Superior temporal gyrus (tissue), 1 donor: ENCODE measurements around the gene DGCR8.
A peak's percentile ranks its signal among the peaks of the same experiment; 100 is the strongest.

Experiments used
- DNase-seq: peaks from one replicate; pipeline ENCODE4 v3.0.0-alpha.2; 2016; ENCODE audit errors: extremely low spot score

The DGCR8 gene

GRCh38 chr22:20089977-20090729 is 10.1 kb downstream of the DGCR8 start:
- no peak for DNase-seq

GRCh38 chr22:20090730-20091240 is 10.7 kb downstream of the DGCR8 start:
- DNase-seq: no peak

GRCh38 chr22:20091690-20092476 is 11.8 kb downstream of the DGCR8 start:
- DNase-seq: no peak

- DNase-seq: no peak
Observed at GRCh38 chr22:20092477-20092854, 12.4 kb downstream of the DGCR8 start.

GRCh38 chr22:20093418-20094196 is 13.6 kb downstream of the DGCR8 start:
- DNase-seq: peak; percentile 29

- DNase-seq: no peak
Observed at GRCh38 chr22:20094197-20094807, 14.3 kb downstream of the DGCR8 start.

- DNase-seq: no peak
Observed at GRCh38 chr22:20095521-20095920, 15.5 kb downstream of the DGCR8 start.

GRCh38 chr22:20096574-20097420 is 16.8 kb downstream of the DGCR8 start:
- no peak for DNase-seq

- no peak for DNase-seq
Observed at GRCh38 chr22:20099099-20099711, 19.2 kb downstream of the DGCR8 start.

GRCh38 chr22:20101638-20102037 is 21.6 kb downstream of the DGCR8 start:
- no peak for DNase-seq

- DNase-seq: no peak
Observed at GRCh38 chr22:20102203-20102780, 22.3 kb downstream of the DGCR8 start.

GRCh38 chr22:20105456-20106204 is 25.6 kb downstream of the DGCR8 start:
- DNase-seq: no peak

GRCh38 chr22:20106205-20106848 is 26.3 kb downstream of the DGCR8 start:
- no peak for DNase-seq

- DNase-seq: no peak
Observed at GRCh38 chr22:20106849-20107237, 26.8 kb downstream of the DGCR8 start.

- no peak for DNase-seq
Observed at GRCh38 chr22:20107471-20107901, 27.4 kb downstream of the DGCR8 start.

GRCh38 chr22:20107951-20108756 is 28.1 kb downstream of the DGCR8 start:
- no peak for DNase-seq

- no peak for DNase-seq
Observed at GRCh38 chr22:20108757-20109230, 28.8 kb downstream of the DGCR8 start.
